GM19239 (cell line): ENCODE measurements around the gene SLA2.
"Not testable (repeated sequence)": the region's sequence is repeated elsewhere in the genome, so short reads cannot be mapped to it uniquely, and the experiment has no call there.

Experiments used
- DNase-seq: peaks from one replicate; pipeline ENCODE4 v3.0.0; 2011; ENCODE audit warnings: low spot score; ENCODE audit not compliant: insufficient read length
- FAIRE-seq: peaks from 2 replicates; lab custom pipeline; 2011; peaks lifted over from hg19 to GRCh38; lab: Jason Lieb, UNC

The SLA2 gene

GRCh38 chr20:36582322-36582721, 63.7 kb downstream of the SLA2 start:
- FAIRE-seq, result no peak

GRCh38 chr20:36579996-36580545, 65.9 kb downstream of the SLA2 start:
- no peak for DNase-seq
- no peak for FAIRE-seq

More at GRCh38 chr20:36582322-36582721, 63.7 kb downstream of the SLA2 start:
- DNase-seq, result no peak

DNA sequence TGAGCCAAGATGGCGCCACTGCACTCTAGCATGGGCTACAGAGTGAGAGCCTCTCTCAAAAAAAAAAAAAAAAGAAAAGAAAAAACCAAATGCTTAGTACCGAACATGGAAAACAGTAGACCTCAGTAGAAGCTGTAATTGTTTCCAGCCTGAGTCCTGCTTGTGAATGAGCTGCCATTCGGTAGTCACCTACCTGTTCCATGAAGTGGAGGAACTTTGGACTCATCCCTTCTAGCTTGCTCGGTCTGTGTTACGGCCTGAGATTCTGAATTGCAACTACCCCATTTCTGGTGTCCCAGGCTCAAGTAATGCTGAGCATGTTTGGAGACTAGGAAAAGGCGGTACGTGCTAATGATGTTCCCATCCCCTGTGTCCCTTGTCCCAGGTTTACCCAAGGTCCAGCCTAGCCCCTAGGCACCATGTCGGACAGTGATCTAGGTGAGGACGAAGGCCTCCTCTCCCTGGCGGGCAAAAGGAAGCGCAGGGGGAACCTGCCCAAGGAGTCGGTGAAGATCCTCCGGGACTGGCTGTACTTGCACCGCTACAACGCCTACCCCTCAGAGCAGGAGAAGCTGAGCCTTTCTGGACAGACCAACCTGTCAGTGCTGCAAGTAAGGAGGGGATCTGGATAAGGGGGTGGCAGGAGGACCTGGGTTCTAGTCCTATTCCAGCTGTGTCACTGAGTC, 67.5 kb downstream of the SLA2 start:
- DNase-seq (no peak), FAIRE-seq (no peak)

- no peak for FAIRE-seq
- DNase-seq, result no peak
Observed at GRCh38 chr20:36576081-36576445, 69.9 kb downstream of the SLA2 start.

DNA sequence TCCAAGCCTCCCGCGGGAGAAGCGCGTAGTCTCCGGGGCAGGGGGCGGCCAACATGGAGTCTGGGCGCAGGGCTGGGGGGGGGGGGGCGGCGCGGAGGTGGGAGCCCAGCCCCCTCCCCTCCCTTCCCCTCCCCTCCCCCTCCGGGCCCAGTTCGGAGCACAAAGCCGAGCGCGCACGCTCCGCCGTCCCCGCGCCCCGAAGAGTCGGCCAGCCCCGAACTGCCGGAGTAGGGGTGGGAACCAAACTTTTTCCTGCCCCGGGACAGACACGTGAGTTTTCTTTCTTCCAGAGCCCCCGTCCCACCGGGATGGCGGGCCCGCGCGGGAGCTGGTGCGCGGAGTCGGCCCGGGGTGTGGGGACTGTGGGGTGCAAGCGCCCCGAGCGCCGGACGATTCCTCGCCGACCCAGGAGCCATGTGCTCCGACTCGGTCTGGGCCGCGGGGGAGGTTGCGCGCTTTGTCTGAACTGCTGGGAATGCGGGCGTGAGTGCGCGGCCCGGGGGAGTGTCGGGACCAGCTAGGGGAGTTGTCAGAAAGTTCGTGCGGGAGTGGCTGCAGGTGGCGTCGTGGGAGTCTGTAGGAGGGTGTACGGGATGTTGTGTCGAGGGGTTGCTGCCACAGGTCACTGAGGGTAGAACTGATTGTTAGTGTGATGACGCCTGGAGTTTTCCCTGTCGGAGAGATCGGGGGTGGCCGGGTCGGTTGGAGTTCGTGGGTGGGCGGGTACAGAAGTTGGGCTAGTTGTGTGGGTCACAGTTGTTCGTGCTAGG, 71.4 kb downstream of the SLA2 start:
- peak; percentile 36 for DNase-seq
- FAIRE-seq, result peak; percentile 71

DNA sequence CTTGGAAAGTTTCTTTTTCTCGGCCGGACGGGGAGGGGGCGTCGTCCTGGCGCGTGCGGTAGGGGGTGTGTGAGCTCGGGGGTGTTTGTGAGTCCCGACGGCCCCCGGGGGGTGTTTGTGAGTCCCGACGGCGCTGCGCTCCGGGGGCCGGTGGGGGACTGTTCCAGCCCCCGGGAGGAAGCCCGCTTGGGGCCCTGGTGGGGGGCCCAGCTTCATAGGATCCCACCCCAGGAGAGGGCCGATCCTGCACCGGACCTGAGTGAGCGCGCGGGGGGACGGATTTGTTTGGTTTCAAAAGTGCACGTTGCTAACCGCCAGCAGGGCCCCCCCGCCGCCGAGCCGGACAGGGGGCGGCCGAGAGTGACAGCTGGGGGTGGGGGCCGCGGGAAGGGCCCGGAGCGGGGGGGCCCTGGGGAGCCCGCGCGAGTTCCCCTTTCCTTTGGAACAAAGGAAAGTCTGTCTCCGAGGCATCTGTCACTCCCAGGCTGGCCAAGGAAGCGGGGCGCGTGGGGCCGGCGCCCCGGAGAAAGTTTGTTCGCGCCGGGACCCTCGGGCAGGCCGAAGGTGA, 72.1 kb downstream of the SLA2 start:
- FAIRE-seq (no peak), DNase-seq (peak; percentile 34)

GRCh38 chr20:36573103-36573797, 72.7 kb downstream of the SLA2 start, which contains the start of gene TGIF2:
TSS of gene TGIF2 (plus strand) at chr20:36573597. CDS start at chr20:36578775, 5,178 bp downstream.
- DNase-seq (peak; percentile 99), FAIRE-seq (peak; percentile 79)

- DNase-seq, result peak; percentile 44
- no peak for FAIRE-seq
Observed at GRCh38 chr20:36572701-36573102, 73.3 kb downstream of the SLA2 start.

- DNase-seq (no peak), FAIRE-seq (peak; percentile 28)
Observed at GRCh38 chr20:36571564-36572504, 74.2 kb downstream of the SLA2 start.

DNA sequence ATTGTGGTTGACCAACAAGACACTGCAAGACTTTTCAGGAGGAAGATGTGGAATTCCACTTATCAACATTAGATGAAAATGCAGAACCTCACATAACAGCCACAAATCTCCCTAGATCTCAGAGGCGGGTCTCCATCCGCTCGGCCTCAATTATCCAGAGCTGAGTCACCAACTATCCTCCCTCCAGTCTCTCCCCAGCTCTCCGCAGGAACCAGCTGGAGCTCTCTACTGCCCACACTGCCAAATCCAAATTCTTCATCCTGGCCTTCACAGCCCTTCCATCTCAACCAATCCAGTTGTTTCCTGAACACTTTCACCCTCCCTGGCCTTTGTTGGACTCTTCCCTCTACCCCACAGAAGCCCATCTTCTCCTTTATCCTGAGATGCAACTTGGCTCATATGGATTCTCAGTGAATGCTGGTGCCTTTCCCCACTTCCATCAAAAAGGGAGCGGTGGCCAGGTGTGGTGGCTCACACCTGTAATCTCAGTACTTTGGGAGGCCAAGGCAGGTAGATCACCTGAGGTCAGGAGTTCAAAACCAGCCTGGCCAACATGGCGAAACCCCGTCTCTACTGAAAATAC, 76.1 kb downstream of the SLA2 start:
- FAIRE-seq (no peak), DNase-seq (no peak)

GRCh38 chr20:36565520-36565919, 80.5 kb downstream of the SLA2 start:
- FAIRE-seq (no peak), DNase-seq (no peak)

- not testable (repeated sequence) for FAIRE-seq
Observed at GRCh38 chr20:36564726-36565121, 81.3 kb downstream of the SLA2 start.

DNA sequence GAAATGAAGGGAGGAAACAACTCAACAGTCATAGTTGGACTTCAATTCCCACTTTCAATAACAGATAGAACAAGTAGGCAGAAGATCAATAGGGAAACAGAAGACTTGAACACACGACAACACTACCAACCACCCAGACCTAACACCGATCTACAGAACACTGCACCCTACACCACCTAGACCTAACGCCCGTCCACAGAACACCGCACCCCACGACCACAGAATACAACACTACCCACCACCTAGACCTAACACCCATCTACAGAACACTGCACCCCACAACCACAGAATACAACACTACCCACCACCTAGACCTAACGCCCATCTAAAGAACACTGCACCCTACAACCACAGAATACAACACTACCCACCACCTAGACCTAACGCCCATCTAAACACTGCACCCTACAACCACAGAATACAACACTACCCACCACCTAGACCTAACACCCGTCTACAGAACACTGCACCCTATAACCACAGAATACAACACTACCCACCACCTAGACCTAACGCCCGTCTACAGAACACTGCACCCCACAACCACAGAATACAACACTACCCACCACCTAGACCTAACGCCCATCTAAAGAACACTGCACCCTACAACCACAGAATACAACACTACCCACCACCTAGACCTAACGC, 81.8 kb downstream of the SLA2 start:
- not testable (repeated sequence) for FAIRE-seq, DNase-seq

More at GRCh38 chr20:36564726-36565121, 81.3 kb downstream of the SLA2 start:
- DNase-seq, result not testable (repeated sequence)

DNA sequence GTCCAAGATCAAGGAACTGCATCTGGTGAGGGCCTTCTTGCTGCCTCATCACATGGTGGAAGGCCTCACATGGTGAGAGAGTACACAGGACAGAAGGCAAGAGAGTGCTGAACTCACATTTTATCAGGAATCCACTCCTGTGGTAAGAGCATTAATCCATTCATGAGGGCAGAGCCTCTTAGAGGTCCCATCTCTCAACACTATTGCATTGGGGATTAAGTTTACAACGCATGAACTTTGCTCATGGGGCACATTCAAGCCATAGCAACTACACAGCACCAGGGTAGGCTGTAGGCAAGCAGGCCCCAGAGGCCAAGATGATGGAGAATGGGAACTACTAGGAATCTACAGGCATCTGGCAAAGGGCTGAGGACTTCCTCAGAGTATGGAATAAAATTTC, 82.6 kb downstream of the SLA2 start:
- no peak for FAIRE-seq
- no peak for DNase-seq

DNA sequence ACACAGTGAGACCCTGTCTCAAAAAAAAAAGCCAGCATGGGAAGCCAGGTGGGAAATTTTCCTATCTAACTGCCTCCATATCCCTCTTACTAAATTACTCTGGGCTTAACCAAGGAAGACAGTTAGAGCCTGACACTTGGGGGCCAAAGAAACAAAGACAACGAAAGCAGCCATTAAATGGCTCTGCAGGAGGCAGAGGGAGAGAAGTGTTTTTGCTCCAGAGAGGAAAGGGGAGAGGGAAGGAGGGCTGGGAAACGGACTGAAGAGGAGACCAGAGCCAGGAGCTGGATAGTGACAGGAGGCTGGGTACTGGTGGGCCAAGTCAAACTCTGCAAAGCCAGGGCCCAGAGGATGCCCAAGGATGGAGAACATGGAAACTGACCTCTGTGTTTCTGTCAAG, 83.3 kb downstream of the SLA2 start:
- DNase-seq, result no peak
- FAIRE-seq, result no peak
